AG08396 (cell line): ENCODE results near the gene BACH2.
"Not testable (repeated sequence)": the region's sequence is repeated elsewhere in the genome, so short reads cannot be mapped to it uniquely, and the experiment has no call there.

Experiments used
- DNase-seq: peaks from one replicate; pipeline ENCODE4 v3.0.0; 2012; ENCODE audit warnings: low spot score, mixed read lengths

The BACH2 gene

DNA sequence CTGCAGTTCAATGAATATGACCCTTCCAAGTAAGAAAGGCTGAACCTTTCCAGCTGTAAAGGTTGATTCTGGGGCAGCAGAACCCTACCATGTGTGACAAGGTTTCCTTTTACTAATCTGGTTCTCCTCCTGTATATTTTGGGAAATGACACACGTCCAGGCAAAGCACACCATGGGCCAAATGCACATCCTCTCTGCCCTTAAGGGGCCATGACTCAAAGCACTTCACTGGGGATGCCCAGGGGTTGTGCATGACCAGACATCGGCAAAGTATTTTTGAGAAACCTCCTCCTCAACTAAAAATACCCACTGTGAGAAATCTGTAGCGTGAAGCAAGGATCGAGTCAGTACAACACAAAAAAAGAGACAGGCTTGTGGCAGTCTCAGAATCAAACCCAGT is 174.7 kb downstream of the BACH2 start:
- no peak for DNase-seq

GRCh38 chr6:90120327-90120726 is 176.3 kb downstream of the BACH2 start:
- no peak for DNase-seq

- DNase-seq = no peak
Observed at GRCh38 chr6:90119618-90120017, 177.0 kb downstream of the BACH2 start.

GRCh38 chr6:90118581-90118980 is 178.1 kb downstream of the BACH2 start:
- no peak for DNase-seq

- DNase-seq = no peak
Observed at GRCh38 chr6:90118069-90118468, 178.6 kb downstream of the BACH2 start.

DNA sequence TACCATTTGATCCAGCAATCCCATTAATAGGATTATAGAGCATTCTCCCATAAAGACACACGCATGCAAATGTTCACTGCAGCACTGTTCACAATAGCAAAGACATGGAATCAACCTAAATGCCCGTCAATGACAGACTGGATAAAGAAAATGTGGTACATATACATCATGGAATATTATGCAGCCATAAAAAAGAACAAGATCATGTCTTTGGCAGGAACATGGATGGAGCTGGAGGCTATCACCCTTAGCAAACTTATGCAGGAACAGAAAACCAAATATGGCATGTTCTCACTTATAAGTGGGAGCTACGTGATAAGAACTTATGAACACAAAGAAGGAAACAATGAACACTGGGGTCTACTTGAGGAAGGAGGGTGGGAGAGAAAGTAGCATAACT is 180.5 kb downstream of the BACH2 start:
- not testable (repeated sequence) for DNase-seq

DNA sequence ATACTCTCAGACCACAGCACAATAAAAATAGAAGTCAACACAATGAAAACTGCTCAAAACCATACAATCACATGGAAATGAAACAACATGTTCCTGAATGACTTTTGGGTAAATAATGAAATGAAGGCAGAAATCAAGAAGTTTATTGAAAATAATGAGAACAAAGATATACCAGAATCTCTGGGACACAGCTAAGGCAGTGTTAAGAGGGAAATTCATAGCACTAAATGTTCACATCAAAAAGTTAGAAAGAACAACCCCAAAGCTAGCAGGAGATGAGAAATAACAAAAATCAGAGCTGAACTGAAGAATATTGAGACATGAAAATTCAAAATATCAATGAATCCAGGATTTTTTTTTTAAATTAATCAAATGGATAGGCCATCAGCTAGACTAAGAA is 183.3 kb downstream of the BACH2 start:
- DNase-seq = no peak

- DNase-seq = no peak
Observed at GRCh38 chr6:90111387-90111786, 185.3 kb downstream of the BACH2 start.

- no peak for DNase-seq
Observed at GRCh38 chr6:90110971-90111370, 185.7 kb downstream of the BACH2 start.

GRCh38 chr6:90109141-90109540 is 187.5 kb downstream of the BACH2 start:
- DNase-seq = no peak

GRCh38 chr6:90107771-90108282 is 188.8 kb downstream of the BACH2 start:
- no peak for DNase-seq

- DNase-seq = no peak
Observed at GRCh38 chr6:90107371-90107770, 189.3 kb downstream of the BACH2 start.

DNA sequence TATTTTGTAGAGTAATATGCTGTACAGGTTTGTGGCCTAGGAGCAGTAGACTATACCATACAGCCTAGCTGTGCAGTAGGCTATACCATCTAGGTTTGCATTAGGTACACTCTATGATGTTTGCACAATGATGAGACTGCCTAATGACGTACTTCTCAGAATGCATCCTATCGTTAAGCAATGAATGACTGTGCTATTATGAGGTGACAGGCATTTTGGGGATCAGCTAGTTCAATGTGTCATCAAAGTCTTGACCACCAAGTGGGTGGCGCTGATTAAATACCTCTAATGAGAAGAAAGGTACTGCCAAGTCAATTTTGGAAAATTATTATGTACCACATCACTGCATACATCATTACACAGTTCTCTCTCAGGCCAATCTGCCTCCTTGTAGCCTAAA is 190.2 kb downstream of the BACH2 start:
- no peak for DNase-seq

GRCh38 chr6:90105506-90106170 is 191.0 kb downstream of the BACH2 start:
- no peak for DNase-seq

GRCh38 chr6:90103056-90103800 is 193.4 kb downstream of the BACH2 start:
- DNase-seq = no peak

GRCh38 chr6:90101403-90101802 is 195.2 kb downstream of the BACH2 start:
- DNase-seq = no peak

GRCh38 chr6:90100059-90100665 is 196.5 kb downstream of the BACH2 start:
- DNase-seq = no peak

- no peak for DNase-seq
Observed at GRCh38 chr6:90098627-90099026, 198.0 kb downstream of the BACH2 start.

- DNase-seq = peak; percentile 57
Observed at GRCh38 chr6:90098001-90098531, 198.6 kb downstream of the BACH2 start.

DNA sequence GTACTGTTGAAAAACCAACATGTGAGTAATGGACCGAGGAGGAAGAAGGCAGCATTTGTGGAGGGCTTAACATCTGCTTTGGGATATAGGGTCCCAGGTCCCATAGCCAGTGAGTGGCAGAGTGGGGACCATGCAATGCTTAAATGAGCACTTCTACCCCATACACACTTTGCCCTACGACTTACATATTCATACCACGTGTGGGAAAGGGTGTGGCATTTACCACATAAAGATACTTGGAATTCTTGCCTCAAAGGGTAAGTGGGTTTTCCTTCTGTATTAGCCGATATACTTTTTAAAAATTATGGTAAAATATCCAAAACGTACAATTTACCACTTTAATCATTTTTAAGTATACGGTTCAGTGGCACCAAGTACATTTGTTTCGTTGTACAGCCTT is 199.3 kb downstream of the BACH2 start:
- no peak for DNase-seq

GRCh38 chr6:90096818-90097217 is 199.8 kb downstream of the BACH2 start:
- DNase-seq = no peak

GRCh38 chr6:90095788-90096187 is 200.9 kb downstream of the BACH2 start:
- no peak for DNase-seq

DNA sequence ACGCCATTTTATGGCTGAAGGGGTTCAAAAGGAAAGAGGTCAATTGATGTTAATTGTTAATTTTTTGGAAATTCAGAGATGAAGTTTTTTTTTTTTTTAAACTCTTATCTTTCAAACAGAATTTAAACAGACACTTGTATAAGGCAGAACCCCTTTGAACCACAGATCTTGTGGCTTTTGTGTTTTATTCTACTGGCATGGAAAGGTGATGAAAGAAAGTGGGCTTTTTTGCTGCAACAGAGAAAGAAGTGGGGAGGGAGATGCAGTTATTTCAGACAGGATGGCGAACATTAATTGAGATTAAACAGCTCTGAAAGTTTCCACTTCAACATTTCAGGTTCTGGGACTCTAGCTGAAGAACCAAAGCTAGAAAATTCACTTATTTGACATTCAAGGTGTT is 201.5 kb downstream of the BACH2 start:
- no peak for DNase-seq
